ENCODE measurements around the gene VAMP2.
A peak's percentile ranks its signal among the peaks of the same experiment; 100 is the strongest.

VAMP2 gene, protein sequence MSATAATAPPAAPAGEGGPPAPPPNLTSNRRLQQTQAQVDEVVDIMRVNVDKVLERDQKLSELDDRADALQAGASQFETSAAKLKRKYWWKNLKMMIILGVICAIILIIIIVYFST

GRCh38 chr17:8162233-8162996 lies at the start of gene VAMP2:
Gene VAMP2, minus strand, starts transcription at chr17:8162948. Its CDS starts 69 bp downstream, at chr17:8162879.
- peak within 1 kb of the TSS; percentile 95 to 99 for H3K27ac ChIP-seq (ENCODE audit: low read depth in 2 of 2, low read length in 2 of 2)
- H3K9ac ChIP-seq (ENCODE audit: low read depth in 1 of 2, low read length in 2 of 2): peak within 1 kb of the TSS; percentile 96 to 100
- peaks cover 16 to 17% of the 10 kb centered on the region in 2 donors for H3K36me3 ChIP-seq (ENCODE audit: control insufficient read depth in 2 of 2, insufficient read depth in 2 of 2, low read length in 2 of 2)
- no peaks in the 10 kb centered on the region for H3K27me3 ChIP-seq (ENCODE audit: control insufficient read depth in 2 of 2, insufficient read depth in 2 of 2, low read length in 2 of 2)
- H3K9me3 ChIP-seq (ENCODE audit: control insufficient read depth in 2 of 2, low read length in 2 of 2): no peaks in the 10 kb centered on the region
- H3K4me3 ChIP-seq (ENCODE audit: low read length in 2 of 2): peak within 1 kb of the TSS; percentile 82 to 89
- H3K4me1 ChIP-seq (ENCODE audit: control insufficient read depth in 2 of 2, insufficient read depth in 2 of 2, low read length in 2 of 2): peaks cover 41 to 43% of the 10 kb centered on the region in 2 donors

DNA sequence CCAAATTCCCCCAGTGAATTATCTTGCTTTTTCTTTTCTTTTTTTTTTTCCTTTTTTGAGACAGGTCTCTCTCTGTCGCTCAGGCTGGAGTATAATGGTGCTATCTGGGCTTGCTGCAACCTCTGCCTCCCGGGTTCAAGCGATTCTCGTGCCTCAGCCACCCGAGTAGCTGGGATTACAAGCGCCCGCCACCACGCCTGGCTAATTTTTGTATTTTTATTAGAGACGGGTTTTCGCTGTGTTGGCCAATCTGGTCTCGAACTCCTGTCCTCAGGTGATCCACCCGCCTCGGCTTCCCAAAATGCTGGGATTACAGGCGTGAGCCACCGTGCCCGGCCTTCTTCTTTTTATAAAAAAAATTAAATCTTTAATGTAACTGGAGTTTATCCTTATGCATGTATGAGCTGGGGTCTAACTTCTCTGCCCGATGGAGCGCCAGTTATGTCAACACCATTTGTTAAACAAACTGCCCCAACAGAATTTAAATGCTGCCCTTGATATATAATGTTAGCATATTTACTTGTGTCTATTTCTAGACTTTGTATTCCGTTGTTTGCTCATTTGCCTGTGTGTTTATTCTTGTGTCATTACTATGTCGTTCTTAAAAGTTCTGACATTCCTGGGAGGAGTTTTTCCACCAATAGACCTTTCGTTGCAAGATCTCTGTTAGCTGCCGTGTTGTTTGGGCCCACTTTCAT lies 48.2 kb upstream of the VAMP2 start:
- Histone ChIP-seq H3K36me3 (ENCODE audit: control insufficient read depth in 2 of 2, insufficient read depth in 2 of 2, low read length in 2 of 2) (no peaks in the 10 kb centered on the region), H3K4me1 (ENCODE audit: control insufficient read depth in 2 of 2, insufficient read depth in 2 of 2, low read length in 2 of 2) (peaks cover 9 to 11% of the 10 kb centered on the region in 2 donors), H3K27ac (ENCODE audit: low read depth in 2 of 2, low read length in 2 of 2) (peak overlapping the region; percentile 65 to 71), H3K9me3 (ENCODE audit: control insufficient read depth in 2 of 2, low read length in 2 of 2) (no peaks in the 10 kb centered on the region), H3K4me3 (ENCODE audit: low read length in 2 of 2) (peak overlapping the region; percentile 75 to 90), H3K9ac (ENCODE audit: low read depth in 1 of 2, low read length in 2 of 2) (peak overlapping the region; percentile 69 to 72), H3K27me3 (ENCODE audit: control insufficient read depth in 2 of 2, insufficient read depth in 2 of 2, low read length in 2 of 2) (no peaks in the 10 kb centered on the region)

DNA sequence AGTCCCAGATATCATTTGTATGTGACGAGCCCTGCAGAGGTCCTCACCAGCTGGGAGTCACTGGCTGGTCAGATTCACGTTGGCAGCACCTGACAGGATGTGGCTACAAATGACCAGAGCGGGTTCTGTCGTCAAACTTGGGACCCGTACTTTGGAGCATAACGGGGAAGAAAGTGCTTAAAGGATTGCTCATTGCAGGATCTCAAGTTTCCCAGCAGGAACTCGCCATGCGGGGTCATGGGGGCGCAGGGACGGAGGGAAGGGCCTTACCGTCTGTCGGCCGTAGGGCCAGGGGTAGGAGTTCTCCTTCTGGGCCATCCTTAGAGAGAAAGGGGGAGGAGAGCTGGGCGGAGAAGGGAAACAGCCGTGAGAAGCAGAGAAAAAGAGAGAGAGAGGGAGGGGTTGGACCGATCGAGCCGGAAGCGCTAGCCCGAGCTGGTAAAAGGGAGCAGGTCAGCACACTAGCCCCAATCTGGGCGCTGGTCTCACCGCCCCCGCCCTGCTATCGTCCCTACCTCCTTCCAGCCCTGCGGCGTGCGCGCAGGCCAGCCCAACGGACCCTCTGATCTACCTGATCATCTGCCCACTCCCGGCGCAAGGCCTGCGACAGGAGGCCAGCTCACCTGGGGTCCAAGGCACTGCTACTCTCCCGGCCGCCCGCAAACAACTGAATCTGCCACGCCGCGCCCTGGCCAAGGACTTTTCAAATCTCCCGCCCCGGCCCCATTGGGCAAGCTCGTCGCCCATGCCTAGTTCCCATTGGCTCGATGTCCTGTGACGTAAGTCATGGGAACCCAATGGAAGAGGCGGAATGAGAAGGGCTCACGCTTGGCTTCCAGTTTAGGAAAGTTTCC lies 47.4 kb upstream of the VAMP2 start, which contains the start of gene AURKB:
TSS of gene AURKB (minus strand) at position 669 of the 854 bp plus-strand sequence. CDS start at position 318, 351 bp downstream.
- Histone ChIP-seq H3K4me1 (ENCODE audit: control insufficient read depth in 2 of 2, insufficient read depth in 2 of 2, low read length in 2 of 2) (peaks cover 9 to 11% of the 10 kb centered on the region in 2 donors), H3K9me3 (ENCODE audit: control insufficient read depth in 2 of 2, low read length in 2 of 2) (no peaks in the 10 kb centered on the region), H3K9ac (ENCODE audit: low read depth in 1 of 2, low read length in 2 of 2) (peak within 1 kb of the TSS; percentile 69 to 72), H3K27ac (ENCODE audit: low read depth in 2 of 2, low read length in 2 of 2) (peak within 1 kb of the TSS; percentile 65 to 71), H3K4me3 (ENCODE audit: low read length in 2 of 2) (peak within 1 kb of the TSS; percentile 75 to 90), H3K27me3 (ENCODE audit: control insufficient read depth in 2 of 2, insufficient read depth in 2 of 2, low read length in 2 of 2) (no peaks in the 10 kb centered on the region), H3K36me3 (ENCODE audit: control insufficient read depth in 2 of 2, insufficient read depth in 2 of 2, low read length in 2 of 2) (no peaks in the 10 kb centered on the region)

DNA sequence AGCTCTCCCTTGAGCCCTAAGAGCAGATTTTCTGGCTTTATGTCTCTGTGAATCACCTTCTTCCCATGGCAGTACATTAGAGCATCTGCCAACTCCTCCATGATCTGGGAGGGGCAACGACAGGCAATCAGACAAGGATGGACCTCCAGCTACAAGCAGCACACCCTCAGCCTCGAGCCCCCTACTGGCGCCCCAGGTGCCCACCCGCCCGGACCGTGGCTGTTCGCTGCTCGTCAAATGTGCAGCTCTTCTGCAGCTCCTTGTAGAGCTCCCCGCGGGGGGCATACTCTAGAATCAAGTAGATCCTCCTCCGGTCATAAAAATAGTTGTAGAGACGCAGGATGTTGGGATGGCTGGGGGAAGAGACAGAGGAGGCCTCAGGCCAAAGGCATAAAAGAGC lies 43.8 kb upstream of the VAMP2 start:
- no peak overlapping the region for H3K9ac ChIP-seq (ENCODE audit: low read depth in 1 of 2, low read length in 2 of 2)
- H3K4me3 ChIP-seq (ENCODE audit: low read length in 2 of 2): no peak overlapping the region
- H3K9me3 ChIP-seq (ENCODE audit: control insufficient read depth in 2 of 2, low read length in 2 of 2): no peaks in the 10 kb centered on the region
- no peaks in the 10 kb centered on the region for H3K36me3 ChIP-seq (ENCODE audit: control insufficient read depth in 2 of 2, insufficient read depth in 2 of 2, low read length in 2 of 2)
- H3K4me1 ChIP-seq (ENCODE audit: control insufficient read depth in 2 of 2, insufficient read depth in 2 of 2, low read length in 2 of 2): peaks cover 9 to 11% of the 10 kb centered on the region in 2 donors
- H3K27me3 ChIP-seq (ENCODE audit: control insufficient read depth in 2 of 2, insufficient read depth in 2 of 2, low read length in 2 of 2): no peaks in the 10 kb centered on the region
- H3K27ac ChIP-seq (ENCODE audit: low read depth in 2 of 2, low read length in 2 of 2): no peak overlapping the region

GRCh38 chr17:8204761-8205555 lies 42.2 kb upstream of the VAMP2 start:
- Histone ChIP-seq H3K4me1 (ENCODE audit: control insufficient read depth in 2 of 2, insufficient read depth in 2 of 2, low read length in 2 of 2) (peaks cover 3 to 5% of the 10 kb centered on the region in 2 donors), H3K9ac (ENCODE audit: low read depth in 1 of 2, low read length in 2 of 2) (no peak overlapping the region), H3K9me3 (ENCODE audit: control insufficient read depth in 2 of 2, low read length in 2 of 2) (no peaks in the 10 kb centered on the region), H3K4me3 (ENCODE audit: low read length in 2 of 2) (no peak overlapping the region), H3K27ac (ENCODE audit: low read depth in 2 of 2, low read length in 2 of 2) (no peak overlapping the region), H3K27me3 (ENCODE audit: control insufficient read depth in 2 of 2, insufficient read depth in 2 of 2, low read length in 2 of 2) (no peaks in the 10 kb centered on the region), H3K36me3 (ENCODE audit: control insufficient read depth in 2 of 2, insufficient read depth in 2 of 2, low read length in 2 of 2) (no peaks in the 10 kb centered on the region)

GRCh38 chr17:8192070-8192815 lies 29.5 kb upstream of the VAMP2 start:
- peaks cover 27 to 34% of the 10 kb centered on the region in 2 donors for H3K4me1 ChIP-seq (ENCODE audit: control insufficient read depth in 2 of 2, insufficient read depth in 2 of 2, low read length in 2 of 2)
- peak overlapping the region; percentile 77 to 87 for H3K27ac ChIP-seq (ENCODE audit: low read depth in 2 of 2, low read length in 2 of 2)
- peak overlapping the region; percentile 67 for H3K4me3 ChIP-seq (ENCODE audit: low read length in 2 of 2)
- H3K9ac ChIP-seq (ENCODE audit: low read depth in 1 of 2, low read length in 2 of 2): peak overlapping the region; percentile 38 to 63
- H3K27me3 ChIP-seq (ENCODE audit: control insufficient read depth in 2 of 2, insufficient read depth in 2 of 2, low read length in 2 of 2): no peaks in the 10 kb centered on the region
- no peaks in the 10 kb centered on the region for H3K36me3 ChIP-seq (ENCODE audit: control insufficient read depth in 2 of 2, insufficient read depth in 2 of 2, low read length in 2 of 2)
- H3K9me3 ChIP-seq (ENCODE audit: control insufficient read depth in 2 of 2, low read length in 2 of 2): no peaks in the 10 kb centered on the region

DNA sequence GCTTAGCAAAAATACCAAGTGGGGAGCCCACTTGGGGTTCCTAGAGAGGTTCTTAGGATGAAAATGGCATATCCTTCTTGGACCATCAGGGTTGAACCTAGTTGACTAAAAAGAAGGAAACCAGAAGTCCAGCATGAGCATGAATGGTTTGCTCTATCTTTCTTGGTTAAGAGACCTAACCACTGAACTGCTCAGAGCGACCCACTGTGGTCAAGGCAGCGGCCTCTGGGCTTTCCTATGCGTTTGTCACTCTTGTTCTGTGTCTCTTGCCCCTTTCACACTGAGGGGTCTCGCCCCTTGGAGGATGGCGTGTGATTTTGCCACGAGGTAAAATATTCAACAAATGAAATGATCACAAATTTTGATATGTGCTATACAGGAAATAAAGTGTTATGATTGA lies 27.8 kb upstream of the VAMP2 start:
- Histone ChIP-seq H3K9ac (ENCODE audit: low read depth in 1 of 2, low read length in 2 of 2) (peak overlapping the region in 1 of 2 donors; percentile 61), H3K4me1 (ENCODE audit: control insufficient read depth in 2 of 2, insufficient read depth in 2 of 2, low read length in 2 of 2) (peaks cover 40 to 46% of the 10 kb centered on the region in 2 donors), H3K36me3 (ENCODE audit: control insufficient read depth in 2 of 2, insufficient read depth in 2 of 2, low read length in 2 of 2) (no peaks in the 10 kb centered on the region), H3K9me3 (ENCODE audit: control insufficient read depth in 2 of 2, low read length in 2 of 2) (no peaks in the 10 kb centered on the region), H3K27ac (ENCODE audit: low read depth in 2 of 2, low read length in 2 of 2) (peak overlapping the region; percentile 77 to 97), H3K27me3 (ENCODE audit: control insufficient read depth in 2 of 2, insufficient read depth in 2 of 2, low read length in 2 of 2) (no peaks in the 10 kb centered on the region), H3K4me3 (ENCODE audit: low read length in 2 of 2) (peak overlapping the region; percentile 47 to 85)

DNA sequence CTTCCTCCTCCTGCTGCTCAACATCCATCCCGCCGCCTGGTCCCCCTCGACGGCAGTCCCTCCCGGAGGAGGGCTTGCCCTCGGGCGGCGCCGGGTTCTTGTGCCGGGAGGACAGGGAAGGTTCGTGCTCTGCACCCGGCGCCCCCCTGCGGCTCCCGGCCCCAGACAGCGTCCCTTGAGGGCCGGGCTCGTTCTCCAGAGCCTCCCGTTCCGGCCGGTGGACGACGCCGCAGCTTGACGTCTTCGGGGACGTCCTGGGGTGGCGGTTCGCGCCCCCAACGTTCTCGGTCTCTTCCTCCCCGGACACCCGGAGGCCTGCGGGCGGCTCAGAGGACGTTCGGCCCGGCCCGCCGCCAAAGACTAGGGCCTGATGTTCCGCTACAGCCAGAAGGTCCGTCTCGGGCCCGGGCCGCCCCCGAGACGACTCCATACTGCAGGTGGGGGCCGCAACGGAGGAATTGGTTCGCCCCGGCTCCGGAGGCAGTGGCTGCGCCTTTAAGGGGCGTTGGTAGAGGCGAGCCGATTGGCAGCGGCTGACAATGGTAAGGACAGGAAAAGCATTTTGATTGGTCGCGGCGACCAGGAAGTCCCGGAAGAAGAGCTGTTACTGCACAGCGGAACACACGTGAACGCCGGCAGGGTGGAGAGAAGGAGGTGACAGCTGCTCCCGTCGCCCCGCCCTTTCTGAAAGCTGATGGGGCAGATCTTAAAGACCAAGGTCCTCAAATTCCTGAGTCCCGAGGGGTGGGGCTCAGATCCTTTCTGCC lies 27.1 kb upstream of the VAMP2 start, which contains the start of gene BORCS6:
TSS of gene BORCS6 (minus strand) at position 470 of the 767 bp plus-strand sequence. CDS start at position 430, 40 bp downstream.
- Histone ChIP-seq H3K4me1 (ENCODE audit: control insufficient read depth in 2 of 2, insufficient read depth in 2 of 2, low read length in 2 of 2) (peaks cover 40 to 47% of the 10 kb centered on the region in 2 donors), H3K27ac (ENCODE audit: low read depth in 2 of 2, low read length in 2 of 2) (peak within 1 kb of the TSS; percentile 93 to 97)

More for the DNA sequence above, 27.1 kb upstream of the VAMP2 start, which contains the start of gene BORCS6:
- Histone ChIP-seq H3K9me3 (ENCODE audit: control insufficient read depth in 2 of 2, low read length in 2 of 2) (no peaks in the 10 kb centered on the region), H3K4me3 (ENCODE audit: low read length in 2 of 2) (peak within 1 kb of the TSS; percentile 85 to 88), H3K36me3 (ENCODE audit: control insufficient read depth in 2 of 2, insufficient read depth in 2 of 2, low read length in 2 of 2) (no peaks in the 10 kb centered on the region), H3K27me3 (ENCODE audit: control insufficient read depth in 2 of 2, insufficient read depth in 2 of 2, low read length in 2 of 2) (no peaks in the 10 kb centered on the region), H3K9ac (ENCODE audit: low read depth in 1 of 2, low read length in 2 of 2) (peak within 1 kb of the TSS; percentile 77 to 94)
